ENCODE results near the gene PARD3B. TPM values are rescaled to one million over a fixed set of nuclear protein-coding genes. Genes with fewer than 3 reads are reported as not detected.
A peak's percentile ranks its signal among the peaks of the same experiment; 100 is the strongest.

PARD3B gene, protein sequence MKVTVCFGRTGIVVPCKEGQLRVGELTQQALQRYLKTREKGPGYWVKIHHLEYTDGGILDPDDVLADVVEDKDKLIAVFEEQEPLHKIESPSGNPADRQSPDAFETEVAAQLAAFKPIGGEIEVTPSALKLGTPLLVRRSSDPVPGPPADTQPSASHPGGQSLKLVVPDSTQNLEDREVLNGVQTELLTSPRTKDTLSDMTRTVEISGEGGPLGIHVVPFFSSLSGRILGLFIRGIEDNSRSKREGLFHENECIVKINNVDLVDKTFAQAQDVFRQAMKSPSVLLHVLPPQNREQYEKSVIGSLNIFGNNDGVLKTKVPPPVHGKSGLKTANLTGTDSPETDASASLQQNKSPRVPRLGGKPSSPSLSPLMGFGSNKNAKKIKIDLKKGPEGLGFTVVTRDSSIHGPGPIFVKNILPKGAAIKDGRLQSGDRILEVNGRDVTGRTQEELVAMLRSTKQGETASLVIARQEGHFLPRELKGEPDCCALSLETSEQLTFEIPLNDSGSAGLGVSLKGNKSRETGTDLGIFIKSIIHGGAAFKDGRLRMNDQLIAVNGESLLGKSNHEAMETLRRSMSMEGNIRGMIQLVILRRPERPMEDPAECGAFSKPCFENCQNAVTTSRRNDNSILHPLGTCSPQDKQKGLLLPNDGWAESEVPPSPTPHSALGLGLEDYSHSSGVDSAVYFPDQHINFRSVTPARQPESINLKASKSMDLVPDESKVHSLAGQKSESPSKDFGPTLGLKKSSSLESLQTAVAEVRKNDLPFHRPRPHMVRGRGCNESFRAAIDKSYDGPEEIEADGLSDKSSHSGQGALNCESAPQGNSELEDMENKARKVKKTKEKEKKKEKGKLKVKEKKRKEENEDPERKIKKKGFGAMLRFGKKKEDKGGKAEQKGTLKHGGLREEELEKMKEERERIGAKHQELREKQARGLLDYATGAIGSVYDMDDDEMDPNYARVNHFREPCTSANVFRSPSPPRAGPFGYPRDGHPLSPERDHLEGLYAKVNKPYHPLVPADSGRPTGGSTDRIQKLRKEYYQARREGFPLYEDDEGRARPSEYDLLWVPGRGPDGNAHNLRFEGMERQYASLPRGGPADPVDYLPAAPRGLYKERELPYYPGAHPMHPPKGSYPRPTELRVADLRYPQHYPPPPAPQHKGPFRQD (N-terminal part only)
- 10 to 100 TPM; 27.8 to 39.3 (median 33.7) TPM for total RNA-seq

DNA sequence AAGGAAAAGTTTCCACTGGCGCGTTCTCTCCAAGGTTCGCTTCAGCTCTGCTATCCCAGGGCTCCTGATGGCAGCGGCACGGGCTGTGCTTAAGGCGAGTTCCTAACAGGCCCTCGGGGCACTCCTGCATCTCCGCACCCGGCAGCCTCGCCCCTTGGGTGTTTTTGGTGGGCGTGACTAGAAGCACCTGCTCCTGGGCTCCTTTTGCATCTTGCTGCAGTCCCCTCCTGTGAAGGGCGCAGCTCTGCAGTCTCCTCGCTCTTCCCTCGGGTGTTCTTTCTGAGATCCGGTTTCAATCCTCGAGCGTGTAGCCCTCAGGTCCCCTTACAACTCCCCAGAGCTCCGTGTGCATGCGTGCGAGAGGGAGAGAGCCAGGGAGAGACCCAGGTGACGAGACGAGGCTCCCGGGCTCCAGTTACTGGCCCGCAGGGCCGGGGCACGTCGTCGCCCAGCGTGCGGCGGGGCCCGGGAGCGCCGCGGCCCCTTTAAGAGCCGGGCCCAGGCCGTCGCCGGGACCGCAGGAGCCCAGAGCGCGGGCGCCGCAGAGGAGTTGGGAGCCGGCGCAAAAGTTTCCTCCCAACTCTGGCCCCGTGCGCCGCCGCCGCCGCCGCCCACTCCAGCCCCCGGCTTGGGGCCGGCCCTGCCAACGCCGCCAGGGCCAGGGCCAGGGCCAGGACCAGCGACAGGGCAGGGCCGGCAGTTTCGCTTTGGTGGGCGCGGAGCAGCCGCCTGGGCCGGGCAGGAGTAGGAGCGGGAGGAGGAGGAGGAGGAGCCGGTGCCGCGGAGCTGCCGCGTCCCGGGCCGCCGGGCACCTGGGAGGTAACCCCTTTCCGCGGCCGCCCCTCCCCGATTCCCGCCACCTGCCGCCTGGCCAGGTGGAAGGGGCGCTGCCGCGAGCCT, at the start of gene PARD3B:
TSS of gene PARD3B (plus strand) at position 515 of the 900 bp plus-strand sequence. CDS start 525 bp downstream, outside the sequence.
- ATAC-seq (ENCODE audit: low FRiP score) (peak; percentile 89), DNase-seq (ENCODE audit: low spot score) (peak; percentile 25)
- TF ChIP-seq, protein P1, sequence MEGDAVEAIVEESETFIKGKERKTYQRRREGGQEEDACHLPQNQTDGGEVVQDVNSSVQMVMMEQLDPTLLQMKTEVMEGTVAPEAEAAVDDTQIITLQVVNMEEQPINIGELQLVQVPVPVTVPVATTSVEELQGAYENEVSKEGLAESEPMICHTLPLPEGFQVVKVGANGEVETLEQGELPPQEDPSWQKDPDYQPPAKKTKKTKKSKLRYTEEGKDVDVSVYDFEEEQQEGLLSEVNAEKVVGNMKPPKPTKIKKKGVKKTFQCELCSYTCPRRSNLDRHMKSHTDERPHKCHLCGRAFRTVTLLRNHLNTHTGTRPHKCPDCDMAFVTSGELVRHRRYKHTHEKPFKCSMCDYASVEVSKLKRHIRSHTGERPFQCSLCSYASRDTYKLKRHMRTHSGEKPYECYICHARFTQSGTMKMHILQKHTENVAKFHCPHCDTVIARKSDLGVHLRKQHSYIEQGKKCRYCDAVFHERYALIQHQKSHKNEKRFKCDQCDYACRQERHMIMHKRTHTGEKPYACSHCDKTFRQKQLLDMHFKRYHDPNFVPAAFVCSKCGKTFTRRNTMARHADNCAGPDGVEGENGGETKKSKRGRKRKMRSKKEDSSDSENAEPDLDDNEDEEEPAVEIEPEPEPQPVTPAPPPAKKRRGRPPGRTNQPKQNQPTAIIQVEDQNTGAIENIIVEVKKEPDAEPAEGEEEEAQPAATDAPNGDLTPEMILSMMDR (IDR thresholded peaks at IDR 0.05): no peak

DNA sequence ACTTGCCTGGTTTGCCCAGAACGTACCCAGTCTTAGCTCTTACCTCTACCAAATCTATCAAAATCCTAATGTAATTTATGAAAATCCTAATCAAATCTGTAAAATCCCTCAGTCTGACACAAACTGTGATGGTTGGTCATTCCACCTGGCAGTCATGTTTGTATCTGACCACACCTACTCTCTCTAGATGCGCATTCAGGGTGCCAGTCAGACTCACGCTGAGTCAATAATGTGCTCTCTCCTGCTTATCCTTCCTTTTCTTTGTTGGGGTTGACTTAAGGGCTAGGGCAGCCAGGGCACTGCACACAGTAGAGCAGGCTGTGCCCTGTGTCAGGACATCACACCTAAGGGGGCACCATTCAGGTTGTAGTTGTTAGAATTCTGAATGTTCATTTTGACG, 48.5 kb upstream of the PARD3B start:
- ATAC-seq (ENCODE audit: low FRiP score) (no peak), DNase-seq (ENCODE audit: low spot score) (no peak)
- TF ChIP-seq, protein P1 (IDR thresholded peaks at IDR 0.05): no peak

DNA sequence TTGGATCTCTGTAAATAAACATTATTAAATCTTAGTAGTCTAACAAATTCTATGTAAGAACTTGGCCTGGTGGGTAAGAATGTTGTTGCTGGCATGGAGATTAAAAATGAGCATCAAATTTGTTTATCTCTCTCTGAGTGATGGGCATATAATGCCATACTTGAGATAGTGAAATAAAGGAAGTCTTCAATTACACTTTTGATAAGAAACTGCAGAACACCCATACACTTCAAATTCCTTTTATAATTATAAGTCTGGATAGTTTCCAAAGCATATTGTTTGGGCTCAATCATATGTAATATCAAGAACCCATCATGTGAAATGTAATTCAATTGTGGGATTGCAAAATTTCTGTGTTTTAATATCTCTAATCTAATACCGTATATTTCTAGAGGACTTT, 47.4 kb upstream of the PARD3B start:
- DNase-seq (ENCODE audit: low spot score) (no peak), ATAC-seq (ENCODE audit: low FRiP score) (no peak)
- TF ChIP-seq, protein P1 (IDR thresholded peaks at IDR 0.05): no peak

DNA sequence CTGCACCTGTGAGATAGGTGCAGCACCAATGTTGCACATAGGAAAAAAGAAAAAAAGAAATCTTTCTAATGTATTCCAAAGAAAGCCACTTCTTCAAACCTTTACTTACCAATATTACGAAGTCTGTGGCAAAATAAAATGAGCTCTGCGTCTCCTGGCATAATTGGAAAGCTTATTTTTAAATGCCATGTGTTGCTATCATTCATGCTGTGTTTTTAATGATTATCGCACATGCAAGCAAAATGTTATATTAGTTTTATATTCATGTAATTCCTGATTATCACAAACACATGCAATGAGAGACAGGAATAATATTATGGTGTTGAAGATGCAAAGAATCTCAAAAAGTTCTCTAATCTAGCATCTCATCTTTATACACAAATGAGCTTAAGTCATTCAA, 47.0 kb upstream of the PARD3B start:
- DNase-seq (ENCODE audit: low spot score): no peak
- no peak for ATAC-seq (ENCODE audit: low FRiP score)
- TF ChIP-seq, protein P1 (IDR thresholded peaks at IDR 0.05): no peak

DNA sequence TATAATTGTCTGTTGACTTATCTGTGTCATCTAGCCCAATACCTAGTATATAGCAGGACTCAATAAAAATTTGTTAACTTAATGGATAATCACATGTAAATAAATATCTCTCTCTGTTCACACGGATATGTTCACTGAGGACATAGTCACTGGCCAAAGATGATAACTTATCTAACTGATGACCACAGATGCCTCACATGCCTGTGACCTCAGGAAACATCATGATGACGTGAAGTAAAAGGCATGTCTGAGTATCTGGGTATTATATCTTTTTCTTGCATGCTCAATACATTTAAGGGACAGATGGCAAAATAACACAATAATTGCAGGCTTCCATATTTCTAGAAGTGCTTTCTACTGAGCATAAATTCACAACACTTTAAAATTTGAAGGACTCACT, 41.4 kb upstream of the PARD3B start:
- TF ChIP-seq, protein P1 (IDR thresholded peaks at IDR 0.05): no peak
- DNase-seq (ENCODE audit: low spot score) (no peak), ATAC-seq (ENCODE audit: low FRiP score) (no peak)

GRCh38 chr2:204504594-204504993, 40.7 kb upstream of the PARD3B start:
- DNase-seq (ENCODE audit: low spot score) (no peak), ATAC-seq (ENCODE audit: low FRiP score) (no peak)
- TF ChIP-seq, protein P1 (IDR thresholded peaks at IDR 0.05): no peak

All from omental fat pad (tissue), 4 donors.